HG02798 (cell line): Measurements from ENCODE around the gene COLEC11.
A peak's percentile ranks its signal among the peaks of the same experiment; 100 is the strongest.
"Not testable (repeated sequence)": the region's sequence is repeated elsewhere in the genome, so short reads cannot be mapped to it uniquely, and the experiment has no call there.

Experiments used
- ATAC-seq: cut with Tn5 transposase; IDR thresholded peaks from one replicate; pipeline ENCODE4 v1.9.1; 2021; ENCODE audit warnings: mild to moderate bottlenecking; ENCODE audit not compliant: unreplicated experiment, poor library complexity

Gene COLEC11

GRCh38 chr2:3635975-3636327 is 41.0 kb downstream of the COLEC11 start:
- ATAC-seq, result not testable (repeated sequence)

- no peak for ATAC-seq
Measured at GRCh38 chr2:3636586-3637310, 41.8 kb downstream of the COLEC11 start.

- ATAC-seq, result no peak
Measured at GRCh38 chr2:3637311-3637675, 42.4 kb downstream of the COLEC11 start.

- ATAC-seq, result no peak
Measured at GRCh38 chr2:3637692-3638455, 43.0 kb downstream of the COLEC11 start.

- ATAC-seq, result no peak
Measured at GRCh38 chr2:3638456-3638810, 43.5 kb downstream of the COLEC11 start.

GRCh38 chr2:3639015-3639630 is 44.2 kb downstream of the COLEC11 start:
- ATAC-seq, result no peak

- no peak for ATAC-seq
Measured at GRCh38 chr2:3639653-3640052, 44.7 kb downstream of the COLEC11 start.

GRCh38 chr2:3641181-3641580 is 46.3 kb downstream of the COLEC11 start:
- no peak for ATAC-seq

GRCh38 chr2:3641841-3642421 is 47.0 kb downstream of the COLEC11 start:
- no peak for ATAC-seq

- no peak for ATAC-seq
Measured at GRCh38 chr2:3642521-3643215, 47.8 kb downstream of the COLEC11 start.

GRCh38 chr2:3643371-3644245 is 48.7 kb downstream of the COLEC11 start:
- no peak for ATAC-seq

GRCh38 chr2:3644246-3644525 is 49.3 kb downstream of the COLEC11 start:
- ATAC-seq, result peak; percentile 60

GRCh38 chr2:3644891-3645605 is 50.1 kb downstream of the COLEC11 start:
- ATAC-seq, result no peak

GRCh38 chr2:3645745-3646389 is 51.0 kb downstream of the COLEC11 start:
- no peak for ATAC-seq

GRCh38 chr2:3646446-3646845 is 51.5 kb downstream of the COLEC11 start:
- no peak for ATAC-seq

- no peak for ATAC-seq
Measured at GRCh38 chr2:3647246-3647645, 52.3 kb downstream of the COLEC11 start.

- no peak for ATAC-seq
Measured at GRCh38 chr2:3647831-3648651, 53.1 kb downstream of the COLEC11 start.

- ATAC-seq, result no peak
Measured at GRCh38 chr2:3648652-3649177, 53.8 kb downstream of the COLEC11 start.
